Measurements from ENCODE around the gene PXMP2. TPM values are rescaled to one million over a fixed set of nuclear protein-coding genes. Genes with fewer than 3 reads are reported as not detected.

The PXMP2 gene
- polyA plus RNA-seq, 2 of the 4 experiments (the other 2 are of a cell fraction) = 18.7 to 21.3 TPM

DNA sequence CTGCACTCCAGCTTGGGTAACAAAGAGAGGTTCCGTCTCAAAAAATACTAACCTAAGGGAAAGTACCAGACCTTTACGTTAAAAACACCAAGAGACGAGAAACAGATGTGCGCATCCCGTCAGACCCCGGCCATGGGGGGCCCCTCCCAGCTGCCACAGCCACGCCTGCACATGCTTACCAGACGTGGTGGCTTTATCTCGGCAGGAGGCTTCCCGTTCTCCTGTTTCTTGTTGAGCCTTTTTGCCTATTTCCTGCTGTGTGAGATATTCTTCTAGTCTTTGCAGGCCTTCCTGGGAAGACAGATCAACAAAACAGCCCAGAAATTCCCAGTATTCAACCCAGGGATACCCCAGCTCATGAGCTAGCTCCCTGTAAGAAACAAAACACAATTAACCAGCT lies 46.8 kb downstream of the PXMP2 start:
- Histone ChIP-seq H3K4me3 (no peak overlapping the region), H3K27ac (no peak overlapping the region)

DNA sequence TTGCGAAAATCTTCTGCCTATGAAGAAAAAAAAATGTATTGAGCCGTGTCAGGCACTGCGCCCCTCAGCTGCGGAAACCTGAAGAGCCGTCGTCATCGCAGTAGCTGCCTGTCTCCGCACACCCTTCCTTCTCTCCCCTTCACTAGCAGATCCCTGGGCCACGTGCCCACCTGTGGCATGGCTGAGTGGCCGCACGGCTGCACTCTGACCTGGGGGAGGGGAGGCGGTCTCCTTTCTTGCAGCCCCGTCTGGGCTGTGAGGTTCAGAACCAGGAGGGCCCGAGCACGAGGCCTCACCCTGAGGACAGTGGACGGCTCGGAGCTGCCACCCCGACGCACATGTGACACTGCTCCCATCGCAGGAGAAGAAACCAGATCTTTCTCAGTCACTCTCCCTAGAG lies 48.1 kb downstream of the PXMP2 start:
- Histone ChIP-seq H3K4me3 (no peak overlapping the region), H3K4me1 (no peaks in the 10 kb centered on the region), H3K9me3 (no peaks in the 10 kb centered on the region), H3K4me2 (no peak overlapping the region), H3K27ac (no peak overlapping the region)
- DNase-seq (ENCODE audit: low read depth in 1 of 2, low spot score in 1 of 2) (no peak), ATAC-seq (no peak; a peak in 1 of 6 replicates), FAIRE-seq (no peak)
- ChIA-PET CTCF (interaction anchor here (0.9 to 3.1 kb wide), 5 partner anchors 11 to 33 kb away, joined by 3 to 6 read pairs (median 3); no protein-coding TSS in a partner anchor), POLR2A (no interaction called here)
- TF ChIP-seq, protein P1, sequence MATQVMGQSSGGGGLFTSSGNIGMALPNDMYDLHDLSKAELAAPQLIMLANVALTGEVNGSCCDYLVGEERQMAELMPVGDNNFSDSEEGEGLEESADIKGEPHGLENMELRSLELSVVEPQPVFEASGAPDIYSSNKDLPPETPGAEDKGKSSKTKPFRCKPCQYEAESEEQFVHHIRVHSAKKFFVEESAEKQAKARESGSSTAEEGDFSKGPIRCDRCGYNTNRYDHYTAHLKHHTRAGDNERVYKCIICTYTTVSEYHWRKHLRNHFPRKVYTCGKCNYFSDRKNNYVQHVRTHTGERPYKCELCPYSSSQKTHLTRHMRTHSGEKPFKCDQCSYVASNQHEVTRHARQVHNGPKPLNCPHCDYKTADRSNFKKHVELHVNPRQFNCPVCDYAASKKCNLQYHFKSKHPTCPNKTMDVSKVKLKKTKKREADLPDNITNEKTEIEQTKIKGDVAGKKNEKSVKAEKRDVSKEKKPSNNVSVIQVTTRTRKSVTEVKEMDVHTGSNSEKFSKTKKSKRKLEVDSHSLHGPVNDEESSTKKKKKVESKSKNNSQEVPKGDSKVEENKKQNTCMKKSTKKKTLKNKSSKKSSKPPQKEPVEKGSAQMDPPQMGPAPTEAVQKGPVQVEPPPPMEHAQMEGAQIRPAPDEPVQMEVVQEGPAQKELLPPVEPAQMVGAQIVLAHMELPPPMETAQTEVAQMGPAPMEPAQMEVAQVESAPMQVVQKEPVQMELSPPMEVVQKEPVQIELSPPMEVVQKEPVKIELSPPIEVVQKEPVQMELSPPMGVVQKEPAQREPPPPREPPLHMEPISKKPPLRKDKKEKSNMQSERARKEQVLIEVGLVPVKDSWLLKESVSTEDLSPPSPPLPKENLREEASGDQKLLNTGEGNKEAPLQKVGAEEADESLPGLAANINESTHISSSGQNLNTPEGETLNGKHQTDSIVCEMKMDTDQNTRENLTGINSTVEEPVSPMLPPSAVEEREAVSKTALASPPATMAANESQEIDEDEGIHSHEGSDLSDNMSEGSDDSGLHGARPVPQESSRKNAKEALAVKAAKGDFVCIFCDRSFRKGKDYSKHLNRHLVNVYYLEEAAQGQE (IDR thresholded peaks at IDR 0.05) = no peak
- TF ChIP-seq TP53 (CRISPR knock-in tag; IDR thresholded peaks at IDR 0.05) = no peak
- TF ChIP-seq EHF (CRISPR knock-in tag; IDR thresholded peaks at IDR 0.05) = no peak
- no peak for TF ChIP-seq FOXS1 (CRISPR knock-in tag; IDR thresholded peaks at IDR 0.05)
- TF ChIP-seq, protein P2, sequence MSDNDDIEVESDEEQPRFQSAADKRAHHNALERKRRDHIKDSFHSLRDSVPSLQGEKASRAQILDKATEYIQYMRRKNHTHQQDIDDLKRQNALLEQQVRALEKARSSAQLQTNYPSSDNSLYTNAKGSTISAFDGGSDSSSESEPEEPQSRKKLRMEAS (IDR thresholded peaks at IDR 0.05) = no peak
- TF ChIP-seq NFE2L2 (conservative IDR thresholded peaks at IDR 0.05; ENCODE audit: low read length) = no peak
- TF ChIP-seq NPAS2 (CRISPR knock-in tag; IDR thresholded peaks at IDR 0.05; ENCODE audit: borderline replicate concordance) = no peak
- TF ChIP-seq NR3C1 (IDR thresholded peaks at IDR 0.05) = no peak
- no peak for TF ChIP-seq RFX5 (IDR thresholded peaks at IDR 0.05)
- no peak for TF ChIP-seq JUNB (IDR thresholded peaks at IDR 0.05)
- TF ChIP-seq ZNF302 (CRISPR knock-in tag; IDR thresholded peaks at IDR 0.05) = no peak
- TF ChIP-seq SREBF2 (IDR thresholded peaks at IDR 0.05) = no peak
- no peak for TF ChIP-seq TFCP2L1 (CRISPR knock-in tag; IDR thresholded peaks at IDR 0.05)
- TF ChIP-seq, protein P3, sequence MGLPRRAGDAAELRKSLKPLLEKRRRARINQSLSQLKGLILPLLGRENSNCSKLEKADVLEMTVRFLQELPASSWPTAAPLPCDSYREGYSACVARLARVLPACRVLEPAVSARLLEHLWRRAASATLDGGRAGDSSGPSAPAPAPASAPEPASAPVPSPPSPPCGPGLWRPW (IDR thresholded peaks at IDR 0.05) = no peak
- WGBS (ENCODE audit: missing lambda C conversion rate) = 91% methylated on average over 17 of the region's 20 CpGs

More for the DNA sequence above, 46.8 kb downstream of the PXMP2 start:
- ATAC-seq = no peak
- no peak for DNase-seq (ENCODE audit: low read depth in 1 of 2, low spot score in 1 of 2)
- ChIA-PET CTCF (interaction anchor here (0.6 to 3.1 kb wide), 2 partner anchors 12 to 34 kb away, joined by 3 to 6 read pairs; no protein-coding TSS in a partner anchor), POLR2A (no interaction called here)
- no peak for FAIRE-seq
- Histone ChIP-seq H3K4me1 (no peaks in the 10 kb centered on the region), H3K9me3 (no peaks in the 10 kb centered on the region), H3K4me2 (no peak overlapping the region)
- TF ChIP-seq, protein P2 (IDR thresholded peaks at IDR 0.05) = no peak
- TF ChIP-seq CHD2 (IDR thresholded peaks at IDR 0.05; ENCODE audit: low read length, partially characterized antibody) (no peak), PHF8 (IDR thresholded peaks at IDR 0.05; ENCODE audit: borderline replicate concordance, low read depth) (no peak), CBX2 (IDR thresholded peaks at IDR 0.05; ENCODE audit: borderline replicate concordance, low read depth) (no peak), RAD21 (conservative IDR thresholded peaks at IDR 0.05 in 1 of 2, IDR thresholded peaks at IDR 0.05 in 1 of 2) (no peak), JUNB (IDR thresholded peaks at IDR 0.05) (no peak), SMC3 (IDR thresholded peaks at IDR 0.05) (no peak), EP300 (IDR thresholded peaks at IDR 0.05) (no peak), RNF2 (IDR thresholded peaks at IDR 0.05; ENCODE audit: borderline replicate concordance, low read depth) (no peak), TFCP2L1 (CRISPR knock-in tag; IDR thresholded peaks at IDR 0.05) (no peak), POLR2A (IDR thresholded peaks at IDR 0.05; ENCODE audit: low read length) (no peak), RFX5 (IDR thresholded peaks at IDR 0.05) (no peak)
- TF ChIP-seq, protein P4, sequence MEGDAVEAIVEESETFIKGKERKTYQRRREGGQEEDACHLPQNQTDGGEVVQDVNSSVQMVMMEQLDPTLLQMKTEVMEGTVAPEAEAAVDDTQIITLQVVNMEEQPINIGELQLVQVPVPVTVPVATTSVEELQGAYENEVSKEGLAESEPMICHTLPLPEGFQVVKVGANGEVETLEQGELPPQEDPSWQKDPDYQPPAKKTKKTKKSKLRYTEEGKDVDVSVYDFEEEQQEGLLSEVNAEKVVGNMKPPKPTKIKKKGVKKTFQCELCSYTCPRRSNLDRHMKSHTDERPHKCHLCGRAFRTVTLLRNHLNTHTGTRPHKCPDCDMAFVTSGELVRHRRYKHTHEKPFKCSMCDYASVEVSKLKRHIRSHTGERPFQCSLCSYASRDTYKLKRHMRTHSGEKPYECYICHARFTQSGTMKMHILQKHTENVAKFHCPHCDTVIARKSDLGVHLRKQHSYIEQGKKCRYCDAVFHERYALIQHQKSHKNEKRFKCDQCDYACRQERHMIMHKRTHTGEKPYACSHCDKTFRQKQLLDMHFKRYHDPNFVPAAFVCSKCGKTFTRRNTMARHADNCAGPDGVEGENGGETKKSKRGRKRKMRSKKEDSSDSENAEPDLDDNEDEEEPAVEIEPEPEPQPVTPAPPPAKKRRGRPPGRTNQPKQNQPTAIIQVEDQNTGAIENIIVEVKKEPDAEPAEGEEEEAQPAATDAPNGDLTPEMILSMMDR (IDR thresholded peaks at IDR 0.05) = no peak
- TF ChIP-seq, protein P5, sequence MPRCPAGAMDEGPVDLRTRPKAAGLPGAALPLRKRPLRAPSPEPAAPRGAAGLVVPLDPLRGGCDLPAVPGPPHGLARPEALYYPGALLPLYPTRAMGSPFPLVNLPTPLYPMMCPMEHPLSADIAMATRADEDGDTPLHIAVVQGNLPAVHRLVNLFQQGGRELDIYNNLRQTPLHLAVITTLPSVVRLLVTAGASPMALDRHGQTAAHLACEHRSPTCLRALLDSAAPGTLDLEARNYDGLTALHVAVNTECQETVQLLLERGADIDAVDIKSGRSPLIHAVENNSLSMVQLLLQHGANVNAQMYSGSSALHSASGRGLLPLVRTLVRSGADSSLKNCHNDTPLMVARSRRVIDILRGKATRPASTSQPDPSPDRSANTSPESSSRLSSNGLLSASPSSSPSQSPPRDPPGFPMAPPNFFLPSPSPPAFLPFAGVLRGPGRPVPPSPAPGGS (IDR thresholded peaks at IDR 0.05) = no peak
- TF ChIP-seq, protein P6, sequence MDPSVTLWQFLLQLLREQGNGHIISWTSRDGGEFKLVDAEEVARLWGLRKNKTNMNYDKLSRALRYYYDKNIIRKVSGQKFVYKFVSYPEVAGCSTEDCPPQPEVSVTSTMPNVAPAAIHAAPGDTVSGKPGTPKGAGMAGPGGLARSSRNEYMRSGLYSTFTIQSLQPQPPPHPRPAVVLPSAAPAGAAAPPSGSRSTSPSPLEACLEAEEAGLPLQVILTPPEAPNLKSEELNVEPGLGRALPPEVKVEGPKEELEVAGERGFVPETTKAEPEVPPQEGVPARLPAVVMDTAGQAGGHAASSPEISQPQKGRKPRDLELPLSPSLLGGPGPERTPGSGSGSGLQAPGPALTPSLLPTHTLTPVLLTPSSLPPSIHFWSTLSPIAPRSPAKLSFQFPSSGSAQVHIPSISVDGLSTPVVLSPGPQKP (IDR thresholded peaks at IDR 0.05; ENCODE audit: low read depth, low read length) = no peak
- TF ChIP-seq, protein P7, sequence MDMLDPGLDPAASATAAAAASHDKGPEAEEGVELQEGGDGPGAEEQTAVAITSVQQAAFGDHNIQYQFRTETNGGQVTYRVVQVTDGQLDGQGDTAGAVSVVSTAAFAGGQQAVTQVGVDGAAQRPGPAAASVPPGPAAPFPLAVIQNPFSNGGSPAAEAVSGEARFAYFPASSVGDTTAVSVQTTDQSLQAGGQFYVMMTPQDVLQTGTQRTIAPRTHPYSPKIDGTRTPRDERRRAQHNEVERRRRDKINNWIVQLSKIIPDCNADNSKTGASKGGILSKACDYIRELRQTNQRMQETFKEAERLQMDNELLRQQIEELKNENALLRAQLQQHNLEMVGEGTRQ (IDR thresholded peaks at IDR 0.05) = no peak
- 84% methylated on average over 10 of the region's 10 CpGs for WGBS (ENCODE audit: missing lambda C conversion rate)
